AG04450 (cell line): Measurements from ENCODE around the gene H3-3A. TPM values are rescaled to one million over a fixed set of nuclear protein-coding genes. Genes with fewer than 3 reads are reported as not detected.

Experiments
- CTCF ChIA-PET: fragments of 300-600, 350-600 bp; formaldehyde crosslinking; extraction: SDS; loops from one replicate; lab custom pipeline; 2022; ENCODE audit warnings: antibody characterized with exemption, inconsistent platforms; lab: Charles Lee
- POLR2A ChIA-PET: fragments of 350-600 bp; formaldehyde crosslinking; extraction: SDS; loops from one replicate; lab custom pipeline; 2021; ENCODE audit warnings: antibody characterized with exemption, inconsistent platforms; lab: Yijun Ruan, JAX
- DNase-seq: peaks from one replicate; pipeline ENCODE4 v3.0.0-alpha.2; 2011; ENCODE audit warnings: low read depth, low spot score
- H3K27ac ChIP-seq: one replicate; pipeline ENCODE4 v1.5.1; 2012; ENCODE audit warnings: low read depth, low read length, control low read depth
- H3K27me3 ChIP-seq: one replicate; pipeline ENCODE4 v1.6.0; 2012; ENCODE audit warnings: low read length; ENCODE audit not compliant: control insufficient read depth, insufficient read depth
- H3K4me3 ChIP-seq: 2 replicates; pipeline ENCODE4 v1.5.1; 2011; ENCODE audit warnings: mild to moderate bottlenecking, low read depth, low read length, control low read depth
- H3K9me3 ChIP-seq: 2 replicates; pipeline ENCODE4 v1.5.1; 2012; ENCODE audit warnings: low read length; ENCODE audit not compliant: control insufficient read depth, insufficient read depth
- polyA plus RNA-seq: library from polyadenylated mRNA; depleted of rRNA; stranded (reverse); fragments of >200 nt; gene quantifications from 2 replicates; pipeline ENCODE4 v1.2.3, GENCODE V29; 2011
- TF ChIP-seq, protein P1 (sequence below): IDR thresholded peaks from 2 replicates; pipeline ENCODE4 v1.5.1; 2011; ENCODE audit warnings: low read depth, low read length, control low read depth, inconsistent platforms

H3-3A gene
- polyA plus RNA-seq, 1 experiment, result 330 TPM

DNA sequence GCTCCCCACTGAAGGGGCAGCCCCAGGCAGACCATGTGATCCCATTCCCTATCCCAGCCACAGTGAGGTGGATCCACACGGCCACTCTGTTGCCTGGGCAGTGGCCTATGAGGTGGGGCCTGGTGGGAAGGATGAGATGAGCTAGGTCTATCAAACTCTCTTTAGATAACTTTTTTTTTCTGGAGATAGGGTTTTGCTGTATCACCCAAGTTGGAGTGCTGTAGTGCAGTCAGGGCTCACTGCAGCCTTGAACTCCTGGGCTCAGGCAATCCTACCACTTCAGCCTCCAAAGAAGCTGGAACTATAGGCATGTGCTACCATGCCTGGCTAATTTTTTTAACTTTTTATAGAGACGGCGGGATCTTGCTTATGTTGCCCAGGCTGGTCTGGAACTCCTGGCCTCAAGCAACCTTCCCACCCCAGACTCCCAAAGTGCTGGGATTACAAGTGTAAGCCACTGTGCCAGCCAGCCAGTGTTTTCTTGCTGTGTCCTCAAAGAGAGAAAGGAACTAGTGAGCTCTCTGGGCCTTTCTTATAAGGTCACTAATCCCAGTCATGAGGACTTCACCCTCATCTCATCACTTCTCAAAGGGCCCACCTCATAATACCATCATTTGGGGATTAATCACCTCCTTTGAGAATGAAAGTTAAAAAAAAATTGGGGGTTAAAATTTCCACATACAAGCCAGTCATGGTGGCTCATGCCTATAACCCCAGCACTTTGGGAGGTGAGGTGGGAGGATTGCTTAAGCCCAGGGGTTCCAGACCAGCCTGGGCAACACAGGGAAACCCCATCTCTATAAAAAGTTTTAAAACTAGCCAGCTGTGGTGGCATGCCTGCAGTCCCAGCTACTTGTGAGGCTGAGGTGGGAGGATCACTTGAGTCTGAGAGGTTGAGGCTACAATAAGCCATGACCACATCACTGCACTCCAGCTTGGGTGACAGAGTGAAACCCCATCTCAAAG, 36.6 kb downstream of the H3-3A start:
- POLR2A ChIA-PET, result interaction anchor here (1.6 kb wide), 1 partner anchor 10 kb away, joined by 3 read pairs; no protein-coding TSS in a partner anchor
- no peak for DNase-seq
- Histone ChIP-seq H3K27ac (no peak overlapping the region), H3K27me3 (peaks cover 10% of the 10 kb centered on the region), H3K9me3 (no peaks in the 10 kb centered on the region), H3K4me3 (no peak overlapping the region)
- CTCF ChIA-PET, result interaction anchor here (3.7 to 5.6 kb wide), 2 partner anchors 27 to 33 kb away, joined by 17 to 20 read pairs; no protein-coding TSS in a partner anchor
- TF ChIP-seq, protein P1, sequence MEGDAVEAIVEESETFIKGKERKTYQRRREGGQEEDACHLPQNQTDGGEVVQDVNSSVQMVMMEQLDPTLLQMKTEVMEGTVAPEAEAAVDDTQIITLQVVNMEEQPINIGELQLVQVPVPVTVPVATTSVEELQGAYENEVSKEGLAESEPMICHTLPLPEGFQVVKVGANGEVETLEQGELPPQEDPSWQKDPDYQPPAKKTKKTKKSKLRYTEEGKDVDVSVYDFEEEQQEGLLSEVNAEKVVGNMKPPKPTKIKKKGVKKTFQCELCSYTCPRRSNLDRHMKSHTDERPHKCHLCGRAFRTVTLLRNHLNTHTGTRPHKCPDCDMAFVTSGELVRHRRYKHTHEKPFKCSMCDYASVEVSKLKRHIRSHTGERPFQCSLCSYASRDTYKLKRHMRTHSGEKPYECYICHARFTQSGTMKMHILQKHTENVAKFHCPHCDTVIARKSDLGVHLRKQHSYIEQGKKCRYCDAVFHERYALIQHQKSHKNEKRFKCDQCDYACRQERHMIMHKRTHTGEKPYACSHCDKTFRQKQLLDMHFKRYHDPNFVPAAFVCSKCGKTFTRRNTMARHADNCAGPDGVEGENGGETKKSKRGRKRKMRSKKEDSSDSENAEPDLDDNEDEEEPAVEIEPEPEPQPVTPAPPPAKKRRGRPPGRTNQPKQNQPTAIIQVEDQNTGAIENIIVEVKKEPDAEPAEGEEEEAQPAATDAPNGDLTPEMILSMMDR, result no peak

GRCh38 chr1:226100436-226101391, 38.2 kb downstream of the H3-3A start:
- DNase-seq, result no peak
- Histone ChIP-seq H3K27ac (peak overlapping the region; percentile 39), H3K27me3 (peaks cover 7% of the 10 kb centered on the region), H3K9me3 (no peaks in the 10 kb centered on the region), H3K4me3 (peak overlapping the region; percentile 46)
- ChIA-PET CTCF (interaction anchor here (0.6 to 3.7 kb wide), 7 partner anchors 13 to 626 kb away, joined by 3 to 20 read pairs (median 5); no protein-coding TSS in a partner anchor), POLR2A (interaction anchor here (1.0 to 1.6 kb wide), 2 partner anchors 9 to 38 kb away, joined by 3 to 4 read pairs; partner anchors contain the start of gene H3-3A)
- TF ChIP-seq, protein P1, result no peak

DNA sequence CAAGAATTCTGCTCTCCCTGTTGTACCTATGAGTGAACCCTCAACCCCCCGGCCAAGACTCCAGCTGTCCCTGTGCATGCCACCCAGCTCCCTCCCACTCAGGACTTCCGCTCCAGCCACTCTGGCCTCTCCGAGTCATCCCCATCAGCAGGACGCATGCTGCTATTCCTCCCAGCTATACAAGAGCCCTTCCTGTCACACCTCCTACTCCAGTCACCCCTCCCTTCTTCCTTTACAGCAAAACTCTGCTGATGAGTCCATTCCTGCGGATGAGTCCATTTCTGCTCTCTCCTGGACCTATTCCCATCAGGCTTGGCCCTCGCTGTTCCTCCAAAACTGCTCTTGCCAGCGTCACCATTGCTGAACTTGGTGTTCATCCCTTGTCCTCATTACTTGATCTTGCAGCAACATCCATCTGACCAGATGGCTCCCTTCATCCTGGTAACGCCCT, 42.2 kb downstream of the H3-3A start:
- Histone ChIP-seq H3K9me3 (no peaks in the 10 kb centered on the region), H3K27ac (no peak overlapping the region), H3K27me3 (no peaks in the 10 kb centered on the region), H3K4me3 (no peak overlapping the region)
- CTCF ChIA-PET, result interaction anchor here (0.9 to 2.2 kb wide), 2 partner anchors 21 to 40 kb away, joined by 4 to 11 read pairs; no protein-coding TSS in a partner anchor
- POLR2A ChIA-PET, result no interaction called here
- TF ChIP-seq, protein P1, result no peak
- DNase-seq, result no peak

DNA sequence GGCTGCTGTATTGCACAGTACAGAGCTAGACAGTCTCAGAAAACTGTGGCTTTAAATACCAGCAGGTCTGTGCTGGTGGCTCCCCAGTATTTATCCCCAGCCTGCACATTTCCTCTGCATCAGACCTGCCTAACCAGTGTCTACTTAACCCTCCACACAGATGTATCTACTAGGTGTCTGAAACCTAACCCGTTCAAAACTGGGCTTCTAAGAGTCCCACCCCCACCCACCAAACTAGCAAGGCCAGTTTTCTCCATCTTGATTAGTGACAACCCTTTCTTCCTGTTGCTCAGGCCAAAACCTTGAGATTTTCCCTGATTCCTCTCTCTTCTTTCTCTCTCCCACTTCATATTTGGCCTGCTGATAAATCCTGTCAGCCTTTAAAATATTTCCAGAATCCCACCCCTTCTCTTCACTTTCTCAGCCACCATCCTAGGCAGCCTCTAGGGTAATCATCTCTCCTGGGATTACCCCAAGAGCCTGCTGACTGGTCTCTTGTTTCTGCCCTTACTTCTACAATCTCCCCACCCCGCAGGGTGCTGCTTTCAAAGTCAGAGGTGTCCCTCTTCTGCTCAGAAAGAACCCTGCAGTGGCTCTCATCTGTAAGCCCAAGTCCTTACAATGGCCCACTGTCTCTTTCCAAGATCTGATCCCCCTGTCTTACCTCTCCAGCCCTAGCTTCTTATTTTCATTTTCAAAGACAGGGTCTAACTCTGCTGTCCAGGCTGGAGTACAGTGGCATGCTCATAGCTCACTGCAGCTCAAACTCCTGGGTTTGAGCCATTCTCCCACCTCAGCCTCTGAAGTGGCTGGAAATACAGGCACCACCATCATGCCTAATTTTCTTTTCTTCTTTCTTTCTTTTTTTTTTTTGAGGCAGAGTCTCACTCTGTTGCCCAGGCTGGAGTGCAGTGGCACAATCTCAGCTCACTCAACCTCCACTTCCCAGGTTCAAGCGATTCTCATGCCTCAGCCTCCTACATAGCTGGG, 45.2 kb downstream of the H3-3A start:
- H3K27me3 ChIP-seq, result no peaks in the 10 kb centered on the region
- no peak overlapping the region for H3K4me3 ChIP-seq
- TF ChIP-seq, protein P1, result no peak
- H3K9me3 ChIP-seq, result no peaks in the 10 kb centered on the region
- ChIA-PET POLR2A (interaction anchor here (0.7 kb wide), 1 partner anchor 18 kb away, joined by 9 read pairs; no protein-coding TSS in a partner anchor), CTCF (interaction anchor here (0.6 to 7.1 kb wide), 3 partner anchors 17 to 45 kb away, joined by 3 to 73 read pairs (median 20); no protein-coding TSS in a partner anchor)
- no peak overlapping the region for H3K27ac ChIP-seq
- DNase-seq, result no peak
